T-helper 2 cell treated with Interferon-gamma antibody and Interleukin-4, amounts not matched to agents 100 ng/mL and 5 ng/mL, for 36 hours (primary cell): Measurements from ENCODE around the gene C13orf42. TPM values are rescaled to one million over a fixed set of nuclear protein-coding genes. Genes with fewer than 3 reads are reported as not detected.

Experiments used
- intact Hi-C: fragments of 100-400 bp; cut with micrococcal nuclease; formaldehyde crosslinking; loops from one replicate; pipeline ENCODE4 v1.15.1; 2023
- total RNA-seq: library from RNA; stranded (reverse); gene quantifications from 2 replicates; pipeline ENCODE4 v1.2.3, GENCODE V29; 2022

The C13orf42 gene
- total RNA-seq = not detected in 2 replicates

DNA sequence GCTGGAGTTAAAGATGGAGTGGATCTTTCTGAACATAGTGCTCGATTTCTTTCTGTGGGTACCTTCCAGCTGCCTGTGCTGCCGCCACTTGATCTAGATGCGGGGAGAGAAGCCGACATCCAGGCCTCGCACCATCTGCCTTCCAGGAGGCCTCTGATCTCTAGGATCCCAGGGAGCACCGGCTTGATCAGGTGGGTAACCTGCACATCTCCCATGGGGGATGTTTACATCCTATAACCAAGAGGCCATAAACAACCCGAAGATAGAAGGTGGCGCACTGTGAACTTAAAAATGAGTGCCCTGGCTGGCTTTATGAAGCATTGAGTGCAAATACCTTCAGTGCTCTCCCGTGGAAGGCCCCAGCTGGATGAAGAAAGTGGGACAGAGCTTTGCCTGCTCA lies at the start of gene C13orf42:
TSS of gene C13orf42 (minus strand) at position 101 of the 400 bp plus-strand sequence. CDS start at position 36, 65 bp downstream.
- intact Hi-C loops = no loop called here

- intact Hi-C loops = no loop called here
Observed at GRCh38 chr13:51158880-51159518, 47.9 kb upstream of the C13orf42 start.

GRCh38 chr13:51158365-51158764 lies 47.3 kb upstream of the C13orf42 start:
- intact Hi-C loops = no loop called here

- intact Hi-C loops = no loop called here
Observed at GRCh38 chr13:51156648-51157047, 45.6 kb upstream of the C13orf42 start.

GRCh38 chr13:51155776-51156515 lies 44.9 kb upstream of the C13orf42 start:
- intact Hi-C loops = no loop called here

DNA sequence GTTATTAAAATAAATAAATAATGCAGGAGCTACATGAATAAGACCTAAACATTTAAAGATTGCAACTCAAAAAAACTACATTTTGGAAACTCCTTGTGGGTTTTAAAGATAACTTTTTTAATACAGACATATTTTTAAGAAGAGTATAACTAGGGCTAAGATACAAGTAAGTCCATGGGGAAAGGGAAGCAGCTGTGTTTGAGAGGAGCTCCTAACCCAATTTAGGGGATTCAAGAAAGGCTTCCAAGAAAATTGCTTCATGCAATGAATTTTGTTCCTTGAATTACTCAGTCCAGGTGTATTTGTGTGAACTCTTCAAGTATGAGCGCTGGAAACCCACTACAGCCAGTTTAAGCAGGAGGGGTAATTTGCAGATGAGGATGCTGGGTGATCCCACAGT lies 44.1 kb upstream of the C13orf42 start:
- intact Hi-C loops = no loop called here

GRCh38 chr13:51154029-51154555 lies 43.0 kb upstream of the C13orf42 start:
- intact Hi-C loops = no loop called here

DNA sequence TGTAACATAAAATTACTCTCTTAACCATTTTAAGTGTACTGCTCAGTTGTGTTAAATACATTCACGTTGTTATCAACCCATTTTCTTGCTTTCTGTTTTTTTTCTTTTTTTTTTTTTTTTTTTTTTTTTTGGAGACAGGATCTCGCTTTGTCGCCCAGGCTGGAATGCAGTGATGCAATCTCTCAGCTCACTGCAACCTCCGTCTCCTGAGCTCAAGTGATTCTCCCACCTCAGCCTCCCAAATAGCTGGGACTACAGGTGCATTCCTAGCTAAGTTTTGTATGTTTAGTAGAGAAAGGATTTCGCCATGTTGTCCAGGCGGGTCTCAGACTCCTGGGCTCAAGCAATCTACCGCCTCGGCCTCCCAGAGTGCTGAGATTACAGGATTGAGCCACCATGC lies 42.5 kb upstream of the C13orf42 start:
- intact Hi-C loops = no loop called here

DNA sequence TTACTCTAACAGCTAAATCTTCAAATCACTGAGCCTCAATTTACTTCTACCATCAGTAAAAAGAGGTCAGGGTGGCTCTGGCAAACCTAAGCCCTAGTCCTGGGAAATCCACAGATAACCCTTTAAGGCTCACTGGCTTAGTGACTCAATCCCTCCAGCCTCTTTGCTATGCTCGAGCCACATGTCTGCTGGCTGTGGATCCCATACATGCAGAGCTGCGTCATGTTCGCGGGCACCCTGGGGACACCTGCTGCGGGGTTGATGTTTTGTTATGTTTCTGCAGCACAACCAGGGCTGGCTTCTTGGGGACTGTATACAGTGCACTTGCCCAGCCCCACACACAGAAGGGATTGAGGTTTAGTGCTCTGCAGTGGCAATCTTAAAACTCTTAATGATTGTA lies 41.6 kb upstream of the C13orf42 start:
- intact Hi-C loops = no loop called here

DNA sequence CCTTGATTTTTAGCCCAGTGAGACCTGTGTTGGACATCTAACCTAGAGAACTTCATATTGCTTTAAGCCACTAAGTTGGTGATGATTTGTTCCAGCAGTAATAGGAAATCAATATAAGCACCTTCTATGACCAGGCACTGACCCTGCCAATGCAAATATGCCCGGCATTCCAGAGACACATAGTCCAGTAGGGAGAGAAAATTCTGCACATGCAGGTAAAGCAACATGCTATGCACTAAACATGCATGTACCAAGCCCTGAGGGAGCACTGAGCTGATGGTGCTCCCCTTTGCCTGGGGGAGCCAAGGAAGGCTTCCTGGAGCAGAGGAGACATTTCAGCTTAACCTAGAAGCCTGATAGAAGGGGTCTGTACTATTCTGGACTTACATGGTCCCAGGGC lies 40.4 kb upstream of the C13orf42 start:
- intact Hi-C loops = no loop called here

- intact Hi-C loops = loop anchor here (2.0 kb wide), 1 partner anchor 138 kb away; no protein-coding TSS in a partner anchor
Observed at GRCh38 chr13:51148952-51149573, 38.0 kb upstream of the C13orf42 start.

- intact Hi-C loops = loop anchor here (2.0 kb wide), 1 partner anchor 138 kb away; no protein-coding TSS in a partner anchor
Observed at GRCh38 chr13:51148223-51148951, 37.3 kb upstream of the C13orf42 start.

DNA sequence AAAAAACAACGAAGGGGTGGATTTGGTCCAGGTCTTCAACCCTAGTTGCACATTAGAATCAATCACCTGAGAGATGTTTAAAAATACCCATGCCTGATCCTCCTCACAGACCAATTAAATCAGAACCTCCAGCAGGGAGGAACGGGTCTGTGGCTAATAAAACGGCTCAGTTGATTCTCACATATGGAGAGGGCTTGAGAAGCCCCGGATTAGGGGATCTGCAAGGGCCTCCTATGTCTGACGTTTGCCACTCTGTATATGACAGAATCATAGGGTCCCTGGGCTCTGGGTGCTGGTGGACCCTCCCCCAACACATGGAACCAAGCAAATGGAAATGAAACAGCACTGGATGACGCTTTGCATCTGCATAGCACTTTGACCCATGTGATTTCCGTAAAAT lies 36.7 kb upstream of the C13orf42 start:
- intact Hi-C loops = loop anchor here (2.0 kb wide), 1 partner anchor 139 kb away; no protein-coding TSS in a partner anchor

DNA sequence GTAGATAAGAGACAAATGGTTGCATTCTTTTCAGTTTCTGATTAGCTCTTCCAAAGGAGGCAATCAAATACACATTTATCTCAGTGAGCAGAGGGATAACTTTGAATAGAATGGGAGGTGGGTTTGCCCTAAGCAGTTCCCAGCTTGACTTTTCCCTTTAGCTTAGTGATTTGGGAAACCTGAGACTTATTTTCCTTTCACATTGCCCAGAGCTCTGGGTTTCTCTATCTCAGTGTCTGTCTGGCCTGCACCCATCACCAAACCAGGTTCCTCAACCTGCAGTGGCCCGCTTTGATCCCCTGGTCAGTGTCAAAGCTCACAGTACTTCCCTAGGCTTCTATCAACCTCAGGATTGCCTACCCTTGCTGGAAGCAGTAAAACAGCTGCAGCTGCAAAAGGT lies 35.6 kb upstream of the C13orf42 start:
- intact Hi-C loops = no loop called here

DNA sequence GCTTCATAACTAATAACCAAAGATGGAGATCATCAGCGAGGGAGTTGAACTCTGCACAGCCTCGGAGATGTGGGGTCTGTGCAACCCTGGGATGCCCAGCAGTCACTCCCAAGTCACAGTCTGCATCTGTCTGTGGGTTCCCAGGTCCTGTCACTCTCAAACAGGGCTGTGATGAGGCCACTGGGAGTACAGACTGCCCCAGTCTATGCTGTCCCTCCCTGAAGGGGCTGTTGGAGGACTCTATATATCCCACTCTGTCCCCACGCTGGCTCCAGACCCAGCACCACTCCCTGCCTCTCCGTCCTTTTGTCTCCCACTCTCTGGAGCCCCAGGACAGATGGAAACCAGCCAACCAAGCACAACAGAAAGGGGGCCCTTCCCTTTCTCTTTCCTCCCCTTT lies 26.2 kb upstream of the C13orf42 start:
- intact Hi-C loops = no loop called here

DNA sequence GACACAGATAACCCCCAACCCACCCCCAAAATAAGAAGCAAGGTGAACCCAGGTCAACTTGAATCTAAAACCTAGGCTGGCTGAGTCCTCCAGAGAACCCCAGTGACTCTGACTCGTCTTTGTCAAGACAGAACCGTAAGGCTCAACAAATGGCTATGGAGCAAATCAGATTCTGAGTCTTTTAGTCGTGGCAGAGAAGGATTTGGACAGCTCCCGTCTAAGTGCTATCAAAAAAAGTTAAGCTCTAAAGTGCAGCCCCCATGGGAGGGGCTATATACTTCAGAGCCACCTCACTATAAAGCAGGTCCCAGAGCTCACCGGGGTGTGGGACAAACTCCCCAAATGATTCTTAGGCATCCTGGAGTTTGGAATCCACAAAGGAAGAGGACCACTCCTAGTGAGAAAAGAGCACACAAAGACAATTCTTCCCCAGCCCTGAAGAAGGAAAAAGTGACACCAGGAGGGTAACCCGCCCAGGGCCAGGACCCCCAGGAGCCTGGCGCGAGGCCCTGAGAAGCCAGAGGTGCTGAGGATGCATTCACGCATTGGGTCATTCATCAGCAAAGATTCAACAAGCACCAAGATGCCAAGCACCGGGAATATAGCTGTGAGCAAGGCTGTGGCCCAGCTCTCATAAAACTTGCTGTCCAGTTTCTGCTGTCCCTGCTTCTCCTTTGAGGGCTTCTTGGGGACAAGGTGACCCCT lies 25.4 kb upstream of the C13orf42 start:
- intact Hi-C loops = no loop called here

- intact Hi-C loops = no loop called here
Observed at GRCh38 chr13:51134763-51135365, 23.8 kb upstream of the C13orf42 start.

DNA sequence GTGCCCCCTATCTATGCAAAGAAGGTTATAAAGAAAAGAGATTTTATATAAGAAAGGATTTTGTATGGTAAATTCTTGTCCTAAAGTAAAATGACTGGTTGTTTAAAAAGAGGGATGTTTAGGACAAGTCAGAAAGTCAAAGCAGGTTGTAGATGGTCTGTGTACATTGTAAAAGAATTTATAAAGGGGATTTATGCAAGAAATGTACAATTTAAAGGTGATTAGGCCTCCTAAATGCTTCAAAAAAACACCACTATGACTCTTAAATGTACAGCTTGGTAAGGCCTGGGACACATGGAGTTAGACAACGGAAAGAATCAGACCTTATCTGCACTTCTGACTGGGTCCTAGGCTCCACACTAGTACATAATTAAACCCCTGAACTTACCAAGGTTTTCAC lies 19.3 kb upstream of the C13orf42 start:
- intact Hi-C loops = no loop called here

DNA sequence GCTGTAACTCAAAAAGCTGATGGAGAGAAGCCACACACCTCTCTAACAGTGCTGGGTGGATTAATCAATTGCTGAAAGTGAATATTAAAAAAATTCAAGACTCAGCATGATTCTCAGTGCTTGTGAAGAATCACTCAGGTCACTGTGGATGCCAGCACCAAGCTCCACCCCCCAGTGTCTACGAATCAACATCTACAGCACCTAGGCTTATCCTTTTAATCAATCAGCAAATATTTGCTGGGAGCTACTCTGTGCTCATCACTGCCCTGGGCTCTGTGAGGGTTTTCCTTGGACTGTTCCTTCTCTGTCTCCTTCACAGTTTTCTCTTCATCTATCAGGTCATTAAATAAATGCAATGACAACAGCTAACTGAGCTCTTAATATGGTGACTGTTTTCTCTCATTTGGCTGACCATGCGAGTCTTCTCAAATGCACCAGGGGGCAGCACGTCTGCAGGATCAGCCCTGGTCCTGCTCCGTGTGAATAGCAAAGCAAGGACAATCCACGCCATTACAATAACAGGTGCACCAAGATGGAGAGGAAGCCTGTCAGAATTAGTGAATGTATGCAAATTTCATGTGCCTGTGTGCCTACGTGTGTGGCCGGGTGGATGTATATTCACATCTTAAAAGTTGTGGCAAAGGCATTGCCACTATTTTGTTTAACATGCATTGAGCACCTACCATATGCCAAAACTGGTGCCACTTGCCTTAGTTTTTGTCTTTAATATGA lies 14.6 kb upstream of the C13orf42 start:
- intact Hi-C loops = loop anchor here (1.0 kb wide), 2 partner anchors 161 to 672 kb away; no protein-coding TSS in a partner anchor
